ENCODE measurements around the gene MYOM1.

DNA sequence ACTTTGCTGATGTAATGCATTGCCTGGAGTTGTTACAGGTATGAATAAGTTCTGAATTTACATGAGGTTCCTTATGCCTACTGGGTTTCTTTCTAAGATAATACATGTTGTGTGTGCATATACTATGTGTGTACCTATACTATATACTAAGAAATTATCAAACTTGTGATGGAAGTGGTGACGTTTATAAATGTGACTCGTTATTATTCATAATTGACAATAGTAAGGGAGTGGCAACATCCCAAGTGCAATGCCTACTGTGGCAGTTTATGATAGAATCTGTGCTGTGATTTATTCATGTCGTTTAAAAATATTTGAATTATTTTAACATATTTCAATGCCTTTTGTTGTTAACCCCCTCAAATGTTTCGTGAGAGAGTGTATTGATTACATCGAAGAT is 29.9 kb downstream of the MYOM1 start:
- no peak for TF ChIP-seq EZH2phosphoT487 (IDR thresholded peaks at IDR 0.05; ENCODE audit: low read depth)
- TF ChIP-seq, protein P1, sequence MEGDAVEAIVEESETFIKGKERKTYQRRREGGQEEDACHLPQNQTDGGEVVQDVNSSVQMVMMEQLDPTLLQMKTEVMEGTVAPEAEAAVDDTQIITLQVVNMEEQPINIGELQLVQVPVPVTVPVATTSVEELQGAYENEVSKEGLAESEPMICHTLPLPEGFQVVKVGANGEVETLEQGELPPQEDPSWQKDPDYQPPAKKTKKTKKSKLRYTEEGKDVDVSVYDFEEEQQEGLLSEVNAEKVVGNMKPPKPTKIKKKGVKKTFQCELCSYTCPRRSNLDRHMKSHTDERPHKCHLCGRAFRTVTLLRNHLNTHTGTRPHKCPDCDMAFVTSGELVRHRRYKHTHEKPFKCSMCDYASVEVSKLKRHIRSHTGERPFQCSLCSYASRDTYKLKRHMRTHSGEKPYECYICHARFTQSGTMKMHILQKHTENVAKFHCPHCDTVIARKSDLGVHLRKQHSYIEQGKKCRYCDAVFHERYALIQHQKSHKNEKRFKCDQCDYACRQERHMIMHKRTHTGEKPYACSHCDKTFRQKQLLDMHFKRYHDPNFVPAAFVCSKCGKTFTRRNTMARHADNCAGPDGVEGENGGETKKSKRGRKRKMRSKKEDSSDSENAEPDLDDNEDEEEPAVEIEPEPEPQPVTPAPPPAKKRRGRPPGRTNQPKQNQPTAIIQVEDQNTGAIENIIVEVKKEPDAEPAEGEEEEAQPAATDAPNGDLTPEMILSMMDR (IDR thresholded peaks at IDR 0.05; ENCODE audit: low read depth, low read length) = no peak

Measured in OCI-LY3 (cell line).